HG02678 (cell line): ENCODE data around the gene RPS2.

Experiments
- ATAC-seq: cut with Tn5 transposase; IDR thresholded peaks from one replicate; pipeline ENCODE4 v1.9.1; 2021; ENCODE audit warnings: mild to moderate bottlenecking, moderate library complexity; ENCODE audit not compliant: unreplicated experiment

Gene RPS2

DNA sequence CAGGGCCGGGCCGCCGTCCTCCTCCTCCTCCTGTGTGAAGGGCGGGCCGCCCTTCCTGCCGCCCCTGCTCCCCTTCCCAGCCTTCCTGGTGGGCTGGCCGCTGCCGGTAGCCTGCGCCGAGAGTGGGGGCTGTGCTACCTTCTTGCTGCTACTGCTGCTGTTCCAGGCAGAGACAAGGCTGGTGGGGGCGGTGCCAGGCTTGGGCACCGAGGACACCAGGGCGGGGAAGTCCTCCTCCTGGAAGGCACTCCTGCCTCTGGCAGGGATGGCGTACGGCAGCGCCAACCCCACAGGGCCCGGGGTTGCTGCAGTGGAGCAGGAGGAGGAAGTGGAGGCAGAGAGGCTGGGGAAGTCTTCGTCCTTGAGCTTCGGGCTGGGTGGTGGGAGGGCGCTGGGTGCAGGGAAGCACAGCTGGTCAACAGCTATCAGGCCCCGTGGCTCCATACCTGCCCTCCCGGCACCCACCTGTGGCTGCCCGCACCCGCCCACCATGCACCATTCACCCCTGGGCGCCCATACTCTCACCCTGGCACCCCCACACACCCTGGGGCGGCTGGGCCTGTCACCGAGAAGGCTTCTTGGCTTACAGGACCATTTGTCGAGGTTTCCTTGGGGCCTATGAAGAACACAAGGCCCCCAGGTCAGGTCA lies 35.4 kb upstream of the RPS2 start:
- no peak for ATAC-seq

DNA sequence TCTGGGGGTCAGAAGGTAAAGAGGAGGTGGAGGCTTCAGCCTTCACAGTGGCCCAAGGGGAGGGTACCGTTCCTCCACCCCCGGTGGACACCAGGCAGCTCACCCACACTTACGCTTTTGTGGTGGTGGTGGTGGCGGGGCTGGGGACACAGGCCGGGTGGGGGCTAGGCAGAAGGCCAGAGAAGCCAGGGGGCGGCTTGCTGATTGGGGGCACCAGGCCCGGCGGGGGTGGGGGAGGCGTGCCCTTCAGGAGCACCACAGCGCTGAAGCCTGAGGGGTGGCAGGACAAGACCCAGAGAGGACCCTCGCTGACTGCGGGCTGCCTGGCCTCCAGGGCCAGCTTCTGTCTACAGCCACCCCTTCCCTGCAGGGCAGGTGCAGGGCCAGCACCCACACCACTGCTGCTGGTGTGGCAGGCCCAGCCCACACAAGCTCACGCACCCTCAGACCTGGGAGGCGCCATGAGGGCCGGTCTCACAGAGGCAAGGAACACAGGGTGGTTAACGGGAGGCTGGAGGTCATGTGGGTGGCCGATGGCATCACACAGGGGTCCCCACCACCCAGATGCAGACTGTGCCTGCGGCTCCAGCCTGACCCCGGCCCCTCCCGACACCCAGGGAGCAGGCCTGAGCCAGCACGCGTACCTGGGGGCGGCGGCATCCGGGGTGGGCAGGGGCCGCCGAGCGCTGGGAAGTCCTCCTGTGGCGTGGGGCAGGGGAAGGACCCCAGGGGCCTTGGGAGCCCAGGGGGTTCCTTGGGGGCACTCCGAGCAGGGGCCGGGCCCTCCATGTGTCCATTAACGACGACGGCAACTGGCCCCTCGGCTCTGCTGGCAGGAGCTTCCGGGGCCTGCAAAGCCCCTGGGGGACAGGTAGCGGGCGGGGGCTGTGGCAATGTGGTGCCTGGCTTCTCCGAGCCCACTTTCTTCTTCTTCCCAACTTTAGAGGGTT lies 34.5 kb upstream of the RPS2 start:
- ATAC-seq = no peak

DNA sequence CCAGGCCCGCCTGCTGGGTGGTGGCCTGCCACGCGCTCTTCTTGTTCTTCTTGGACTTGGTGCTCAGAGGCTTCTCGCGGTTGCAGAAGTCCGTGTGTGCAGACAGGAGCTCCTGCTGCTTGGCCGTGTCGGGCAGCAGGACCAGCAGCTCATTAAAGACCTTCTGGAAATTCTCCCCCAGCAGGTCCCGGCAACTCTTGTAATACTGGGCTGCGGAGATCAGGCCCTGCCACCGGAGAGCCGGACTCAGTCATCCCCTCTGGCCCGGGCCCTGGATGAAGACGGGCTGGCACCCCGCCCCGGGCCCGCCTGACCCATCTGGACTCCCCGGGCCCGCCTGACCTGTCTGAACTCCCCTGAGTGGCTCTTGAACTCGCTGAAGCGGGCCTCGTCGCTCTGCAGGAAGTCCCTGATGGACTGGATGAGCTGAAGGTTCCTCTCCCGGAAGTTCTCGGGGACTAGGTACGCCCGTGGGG lies 33.8 kb upstream of the RPS2 start:
- no peak for ATAC-seq

DNA sequence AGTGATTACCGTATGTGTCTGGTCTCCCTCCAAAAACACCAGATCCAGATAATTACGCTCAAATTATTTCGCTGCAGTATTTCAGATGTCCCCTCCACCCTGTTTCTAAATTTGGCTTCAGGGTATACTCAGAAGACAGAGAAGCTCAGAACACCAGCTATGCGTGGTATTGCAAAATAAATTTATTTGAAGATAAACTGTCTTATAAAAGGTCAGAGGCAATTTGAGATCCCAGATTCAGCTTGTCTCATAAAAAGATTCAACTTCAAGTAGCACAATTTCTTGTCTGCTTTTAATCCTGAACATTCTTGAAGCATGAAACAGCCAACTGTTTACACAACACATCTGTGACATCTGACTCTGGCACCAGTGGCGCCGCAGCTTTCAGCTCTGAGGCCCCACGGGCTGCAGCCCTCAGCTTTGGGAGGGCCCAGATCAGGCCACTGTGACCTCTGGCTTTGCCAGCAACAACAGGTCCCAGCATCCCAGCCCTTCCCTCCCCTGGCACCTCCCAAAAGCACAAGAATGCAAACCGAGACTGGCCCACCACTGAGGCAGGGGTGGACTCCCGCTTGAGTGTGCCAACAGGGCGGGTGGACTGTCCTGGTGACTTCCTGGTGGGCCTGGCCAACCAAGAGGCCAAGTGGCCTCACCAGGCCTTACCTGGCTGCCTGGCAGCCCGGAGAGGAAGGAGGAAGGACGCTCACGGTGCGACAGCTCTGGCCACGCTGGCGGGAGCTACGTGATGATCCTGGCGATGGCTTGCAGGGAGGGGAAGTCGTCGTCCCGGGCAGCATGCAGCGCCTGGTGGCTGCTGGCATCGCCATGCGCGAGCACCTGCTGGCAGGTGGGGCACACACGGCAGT lies 33.1 kb upstream of the RPS2 start:
- no peak for ATAC-seq

DNA sequence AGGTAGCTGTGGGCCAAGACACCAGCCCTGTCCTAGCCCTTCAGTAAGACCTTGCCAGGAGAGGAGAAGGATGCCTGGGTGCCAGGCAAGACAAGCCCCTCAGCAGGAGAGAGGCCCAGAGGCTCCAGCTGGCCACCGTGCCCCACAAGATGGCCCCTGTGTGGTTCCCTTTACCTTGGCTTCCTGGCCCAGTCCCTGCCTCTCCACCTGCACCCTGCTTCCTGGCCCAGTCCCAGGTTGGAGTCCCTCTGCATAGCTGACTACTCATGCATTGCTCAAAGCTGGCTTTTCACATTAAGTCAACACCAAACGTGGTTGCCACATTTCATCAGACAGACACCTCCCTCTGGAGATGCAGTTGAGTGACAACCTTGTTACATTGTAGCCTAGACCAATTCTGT lies 29.1 kb upstream of the RPS2 start:
- ATAC-seq = no peak

DNA sequence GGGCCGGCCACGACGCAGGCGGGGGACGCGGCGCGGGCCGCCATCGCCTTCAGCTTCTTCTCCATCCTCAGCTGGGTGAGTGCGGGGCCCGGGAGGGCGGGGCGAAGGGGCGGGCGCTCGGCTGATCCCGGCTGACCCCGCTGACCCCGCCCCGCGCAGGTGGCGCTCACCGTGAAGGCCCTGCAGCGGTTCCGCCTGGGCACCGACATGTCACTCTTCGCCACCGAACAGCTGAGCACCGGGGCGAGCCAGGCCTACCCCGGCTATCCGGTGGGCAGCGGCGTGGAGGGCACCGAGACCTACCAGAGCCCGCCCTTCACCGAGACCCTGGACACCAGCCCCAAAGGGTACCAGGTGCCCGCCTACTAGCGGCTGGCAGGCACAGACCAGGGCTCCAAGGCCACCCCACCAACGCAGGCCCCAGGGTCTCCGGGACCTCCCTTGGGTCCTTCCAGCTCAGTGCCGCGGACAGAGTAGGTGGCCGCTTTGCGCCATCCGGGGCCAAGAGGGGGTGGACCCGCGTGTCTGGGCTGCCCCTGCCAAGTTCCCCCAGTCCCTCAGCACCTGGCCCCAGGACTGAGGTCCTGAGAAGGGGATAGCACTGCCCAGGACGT lies 28.2 kb upstream of the RPS2 start:
- no peak for ATAC-seq

DNA sequence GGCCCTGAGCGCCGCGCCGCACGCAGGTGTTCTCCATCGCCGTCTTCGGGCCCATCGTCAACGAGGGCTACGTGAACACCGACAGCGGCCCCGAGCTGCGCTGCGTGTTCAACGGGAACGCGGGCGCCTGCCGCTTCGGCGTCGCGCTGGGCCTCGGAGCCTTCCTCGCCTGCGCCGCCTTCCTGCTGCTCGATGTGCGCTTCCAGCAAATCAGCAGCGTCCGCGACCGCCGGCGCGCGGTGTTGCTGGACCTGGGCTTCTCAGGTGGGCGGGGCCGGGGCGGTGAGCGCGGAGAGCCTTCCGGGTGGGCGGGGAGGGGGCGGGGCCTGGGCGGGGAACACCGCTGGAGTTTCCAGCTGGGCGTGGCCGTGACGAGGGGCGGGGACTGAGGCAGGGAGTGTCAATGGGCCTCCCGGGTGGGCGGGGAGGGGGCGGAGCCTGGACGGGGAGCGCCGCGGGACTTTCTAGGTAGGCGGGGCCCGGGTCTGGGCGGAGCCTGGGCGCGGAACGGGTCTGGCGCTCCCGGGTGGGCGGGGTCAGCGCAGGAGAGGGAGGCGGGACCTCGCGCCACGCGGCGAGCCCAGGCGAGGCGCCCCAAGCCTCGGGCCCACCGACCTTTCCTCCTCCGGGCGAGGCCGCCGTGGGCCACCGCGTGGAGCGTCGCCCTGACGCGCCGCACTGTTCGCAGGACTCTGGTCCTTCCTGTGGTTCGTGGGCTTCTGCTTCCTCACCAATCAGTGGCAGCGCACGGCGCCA lies 27.5 kb upstream of the RPS2 start:
- ATAC-seq = peak; percentile 48

DNA sequence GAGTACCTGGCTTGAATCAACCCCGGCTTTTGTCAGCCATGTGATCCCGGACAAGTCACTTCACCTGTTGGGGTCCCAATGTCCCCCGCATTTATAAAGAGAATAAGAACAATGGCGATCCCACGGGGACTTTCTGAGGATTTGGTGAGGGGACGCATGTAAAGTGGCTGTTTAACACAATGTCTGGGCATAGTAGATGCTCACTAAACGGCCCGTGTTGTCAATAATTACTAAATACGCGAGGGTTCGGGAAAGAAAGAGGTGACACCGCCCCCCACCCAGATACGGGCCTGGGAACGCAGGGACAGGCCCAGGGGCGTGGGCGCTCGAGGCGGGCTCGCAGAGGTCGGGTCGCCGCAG lies 26.9 kb upstream of the RPS2 start:
- no peak for ATAC-seq

DNA sequence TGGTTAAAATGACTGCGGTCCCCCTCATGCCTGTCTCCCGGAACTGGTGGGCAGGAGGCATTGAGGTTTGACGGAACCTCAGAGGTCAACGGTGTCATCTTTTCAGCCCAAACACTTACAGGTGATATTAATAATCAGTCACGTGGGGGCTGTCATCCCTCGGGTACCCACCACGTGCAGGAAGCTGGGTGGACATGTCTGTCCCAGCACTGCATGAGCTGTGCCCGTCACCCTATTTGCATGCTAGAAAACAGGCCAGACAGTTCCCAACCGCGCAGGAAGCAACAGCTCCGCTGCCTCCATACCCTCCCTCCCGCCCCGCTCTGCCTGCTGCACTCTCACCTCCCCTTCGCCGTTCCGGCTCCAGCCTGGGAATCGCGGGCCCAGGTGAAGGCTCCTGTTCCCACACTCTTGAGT lies 26.5 kb upstream of the RPS2 start:
- no peak for ATAC-seq

DNA sequence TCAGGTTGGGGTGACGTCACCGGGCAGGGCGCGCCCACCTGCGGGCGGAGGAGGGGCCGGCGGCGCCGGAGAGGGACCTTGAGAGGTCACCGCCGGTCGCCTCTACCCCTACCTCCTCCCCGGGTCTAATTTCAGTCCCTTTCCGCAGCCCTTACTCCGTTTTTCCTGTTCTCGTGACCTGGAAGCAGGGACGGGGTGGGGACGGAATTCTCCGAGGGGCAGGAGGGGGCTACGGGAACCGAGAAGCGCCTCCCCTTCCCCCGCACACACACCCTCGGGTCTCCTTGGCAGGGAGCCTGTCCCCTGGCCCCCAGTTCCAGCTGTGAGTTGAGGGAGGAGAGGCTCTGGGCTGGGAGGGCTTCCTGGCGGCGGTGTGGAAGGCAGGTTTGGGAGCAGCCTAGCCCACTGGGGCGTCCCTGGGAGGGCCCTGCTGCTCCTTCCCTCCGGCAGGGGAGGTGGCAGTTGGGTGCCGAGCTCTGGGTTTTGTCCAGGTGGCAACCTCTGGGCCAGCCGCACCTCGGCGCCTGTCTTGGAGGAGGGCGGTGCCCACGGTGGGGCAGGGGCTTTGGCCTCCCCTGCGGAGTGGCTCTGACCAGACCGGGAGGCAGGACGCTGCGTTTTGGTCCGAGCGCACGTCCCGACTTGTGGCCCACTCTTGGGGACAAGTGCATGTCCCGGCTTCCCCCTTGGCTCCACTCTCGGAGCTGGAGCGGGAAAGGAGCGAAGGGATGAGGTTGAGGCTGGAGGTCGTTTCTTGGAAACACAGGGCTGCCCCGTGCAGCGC lies 25.9 kb upstream of the RPS2 start:
- ATAC-seq = no peak

DNA sequence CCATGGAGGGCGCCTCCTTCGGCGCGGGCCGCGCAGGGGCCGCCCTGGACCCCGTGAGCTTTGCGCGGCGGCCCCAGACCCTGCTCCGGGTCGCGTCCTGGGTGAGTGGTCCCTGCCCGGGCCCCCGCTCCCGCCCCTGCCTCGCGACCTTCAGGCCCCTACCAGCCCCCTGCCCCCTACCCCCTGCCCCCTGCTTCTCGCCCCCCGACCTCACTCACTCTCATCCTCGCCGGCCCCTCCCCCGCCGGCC lies 25.4 kb upstream of the RPS2 start:
- ATAC-seq = no peak

DNA sequence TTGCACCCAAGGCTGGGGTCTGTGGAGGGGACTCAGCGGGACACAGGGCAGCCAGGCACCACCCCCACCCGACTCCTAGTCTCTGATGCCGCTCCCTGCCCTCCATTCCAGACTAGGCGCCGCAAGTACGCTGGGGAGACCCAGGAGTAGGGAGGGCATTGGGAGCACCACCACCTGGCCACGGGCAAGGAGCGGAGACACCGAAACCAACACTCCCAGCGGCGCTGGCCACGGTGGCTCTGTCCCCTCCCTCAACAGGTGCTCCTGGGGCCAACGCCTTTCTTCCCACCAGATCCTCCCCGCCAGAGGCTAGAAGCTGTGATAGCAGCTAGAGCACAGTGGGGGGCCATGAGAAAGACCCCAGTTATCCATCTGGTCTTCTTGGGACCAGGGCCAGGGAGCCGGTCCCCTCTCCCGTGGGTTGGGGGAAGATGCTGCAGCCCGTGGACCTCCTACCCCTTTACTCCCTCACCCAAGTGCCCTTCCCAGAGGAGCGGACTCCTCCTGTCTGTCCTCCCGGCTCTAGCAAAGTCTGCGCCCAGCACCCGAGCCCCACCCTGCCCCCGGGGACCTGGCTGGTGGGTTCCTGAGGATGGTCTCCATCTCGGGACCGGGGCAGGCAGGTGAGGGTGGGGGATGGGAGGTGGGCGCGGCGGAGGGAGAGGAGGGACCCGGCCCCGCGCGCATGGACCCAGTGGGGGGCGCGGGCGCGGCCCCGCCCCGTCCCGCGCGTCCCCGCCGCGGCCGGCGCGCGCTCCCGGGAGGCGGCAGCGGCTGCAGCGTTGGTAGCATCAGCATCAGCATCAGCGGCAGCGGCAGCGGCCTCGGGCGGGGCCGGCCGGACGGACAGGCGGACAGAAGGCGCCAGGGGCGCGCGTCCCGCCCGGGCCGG lies 24.8 kb upstream of the RPS2 start, which contains the start of gene SYNGR3:
TSS of gene SYNGR3 (plus strand) at position 762 of the 892 bp plus-strand sequence. CDS start 133 bp downstream, outside the sequence.
- no peak for ATAC-seq

DNA sequence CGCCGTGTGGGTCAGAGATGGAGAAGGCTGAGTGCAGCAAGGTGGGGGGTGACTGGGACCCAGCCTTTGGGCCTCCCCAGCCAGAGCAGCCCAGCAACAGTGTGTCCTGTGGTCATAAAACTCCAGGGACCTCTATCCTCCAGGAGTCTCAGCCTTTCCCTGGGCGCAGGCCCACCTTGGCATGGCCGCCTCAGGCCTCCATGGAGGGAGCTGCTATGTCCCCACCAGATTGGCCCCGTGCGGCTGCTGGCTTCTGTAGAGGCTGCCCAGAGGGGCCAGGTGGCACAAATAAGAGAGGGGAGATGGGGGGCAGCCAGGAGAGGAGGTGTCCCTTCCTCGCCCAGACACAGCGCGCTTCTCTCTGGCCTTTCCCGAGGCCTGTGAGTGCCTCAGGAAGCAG lies 22.6 kb upstream of the RPS2 start:
- ATAC-seq = no peak

DNA sequence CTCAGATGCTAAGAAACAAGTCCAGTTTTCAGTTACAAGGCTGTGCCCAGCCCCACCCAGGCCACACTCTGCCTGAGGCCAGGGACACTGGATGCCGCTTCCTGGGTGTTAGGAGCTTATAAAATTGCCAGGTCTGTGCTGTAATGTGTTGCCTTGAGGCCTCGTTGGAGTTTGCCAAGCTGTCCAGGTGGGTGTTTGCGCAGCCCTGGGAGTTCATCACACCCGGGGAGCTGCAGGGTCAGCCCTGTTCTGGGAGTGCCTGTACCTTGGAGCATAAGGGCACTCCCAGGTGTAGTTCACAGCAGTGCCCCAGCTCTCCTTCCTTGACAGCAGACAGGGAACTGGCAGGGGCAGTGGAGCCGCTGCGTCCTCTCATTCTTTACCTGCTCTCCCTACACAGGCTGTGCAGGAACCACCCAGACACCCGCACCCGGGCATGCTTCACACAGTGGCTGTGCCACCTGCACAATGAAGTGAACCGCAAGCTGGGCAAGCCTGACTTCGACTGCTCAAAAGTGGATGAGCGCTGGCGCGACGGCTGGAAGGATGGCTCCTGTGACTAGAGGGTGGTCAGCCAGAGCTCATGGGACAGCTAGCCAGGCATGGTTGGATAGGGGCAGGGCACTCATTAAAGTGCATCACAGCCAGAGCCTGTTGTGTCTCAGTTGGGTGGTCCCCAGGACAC lies 21.0 kb upstream of the RPS2 start:
- ATAC-seq = no peak

DNA sequence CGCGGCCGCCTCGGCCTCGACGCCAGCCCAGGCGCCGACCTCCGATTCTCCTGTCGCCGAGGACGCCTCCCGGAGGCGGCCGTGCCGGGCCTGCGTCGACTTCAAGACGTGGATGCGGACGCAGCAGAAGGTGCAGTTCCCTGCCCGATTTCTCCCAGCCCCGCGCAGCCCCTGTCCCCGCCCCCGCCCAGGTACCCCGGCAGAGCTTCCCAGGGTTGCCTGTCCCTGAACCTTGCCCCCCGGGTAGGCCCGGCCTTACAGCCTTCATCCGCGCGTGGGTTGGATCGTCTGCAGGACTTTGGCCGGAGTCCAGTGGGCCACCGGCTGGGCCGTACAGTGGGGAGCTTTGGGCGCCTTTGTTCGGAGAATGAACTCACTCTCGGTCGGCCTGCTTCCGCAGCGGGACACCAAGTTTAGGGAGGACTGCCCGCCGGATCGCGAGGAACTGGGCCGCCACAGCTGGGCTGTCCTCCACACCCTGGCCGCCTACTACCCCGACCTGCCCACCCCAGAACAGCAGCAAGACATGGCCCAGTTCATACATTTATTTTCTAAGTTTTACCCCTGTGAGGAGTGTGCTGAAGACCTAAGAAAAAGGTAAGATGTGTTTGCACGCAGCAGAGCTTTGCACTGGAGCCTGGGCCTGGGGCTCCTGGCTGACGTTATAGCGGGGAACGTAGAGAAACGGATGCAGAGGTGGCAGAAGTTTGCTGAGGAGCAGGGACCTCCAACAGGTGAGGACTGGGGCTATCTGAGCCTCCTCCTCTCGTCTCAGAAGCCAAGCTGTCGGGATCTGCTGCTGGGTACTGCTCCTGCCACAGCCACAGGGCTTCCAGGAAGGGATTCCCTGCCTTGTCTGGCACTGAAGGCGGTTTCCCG lies 20.0 kb upstream of the RPS2 start:
- peak; percentile 8 for ATAC-seq

DNA sequence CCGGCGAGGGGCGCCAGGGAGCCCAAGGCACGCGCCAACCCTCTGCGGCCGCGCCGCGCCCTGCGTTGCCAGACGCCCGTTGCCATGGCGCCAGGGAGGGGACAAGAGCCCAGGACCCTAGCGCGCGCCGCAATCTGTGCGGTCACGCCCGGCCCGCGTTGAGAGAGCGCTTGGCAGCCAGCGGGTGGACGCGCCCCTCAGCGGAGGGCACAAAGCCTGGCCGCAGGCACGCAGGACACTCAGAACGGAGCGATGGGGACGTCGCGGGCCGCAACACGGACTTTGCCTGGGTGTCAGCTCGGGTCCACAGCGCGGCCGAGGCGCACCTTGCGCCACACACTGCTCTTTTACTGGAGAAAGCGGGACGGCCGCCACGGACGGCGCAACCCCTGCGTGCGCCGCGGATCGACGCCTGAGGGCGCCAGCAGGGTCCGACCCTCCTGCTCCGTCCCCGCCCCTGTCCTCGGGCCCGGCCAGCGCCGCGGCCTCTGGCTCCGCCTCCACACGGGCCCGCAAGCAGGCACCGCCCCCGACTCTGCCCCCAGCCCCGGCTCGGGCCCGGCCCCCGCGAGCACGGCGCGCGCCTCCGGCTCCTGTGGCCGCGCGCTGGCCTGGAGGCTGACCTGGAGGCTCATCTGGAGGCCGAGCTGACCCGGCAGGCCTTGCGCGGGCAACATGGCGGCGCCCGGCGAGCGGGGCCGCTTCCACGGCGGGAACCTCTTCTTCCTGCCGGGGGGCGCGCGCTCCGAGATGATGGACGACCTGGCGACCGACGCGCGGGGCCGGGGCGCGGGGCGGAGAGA lies 19.1 kb upstream of the RPS2 start, which contains the start of gene GFER:
TSS of gene GFER (plus strand) at position 650 of the 803 bp plus-strand sequence. CDS start at position 676, 26 bp downstream.
- ATAC-seq = peak; percentile 84
